GM21619 (cell line): Measurements from ENCODE around the gene AP5Z1.
"Not testable (repeated sequence)": the region's sequence is repeated elsewhere in the genome, so short reads cannot be mapped to it uniquely, and the experiment has no call there.

ENCODE experiments used
- ATAC-seq: cut with Tn5 transposase; IDR thresholded peaks from one replicate; pipeline ENCODE4 v1.9.1; 2021; ENCODE audit not compliant: unreplicated experiment

The AP5Z1 gene

DNA sequence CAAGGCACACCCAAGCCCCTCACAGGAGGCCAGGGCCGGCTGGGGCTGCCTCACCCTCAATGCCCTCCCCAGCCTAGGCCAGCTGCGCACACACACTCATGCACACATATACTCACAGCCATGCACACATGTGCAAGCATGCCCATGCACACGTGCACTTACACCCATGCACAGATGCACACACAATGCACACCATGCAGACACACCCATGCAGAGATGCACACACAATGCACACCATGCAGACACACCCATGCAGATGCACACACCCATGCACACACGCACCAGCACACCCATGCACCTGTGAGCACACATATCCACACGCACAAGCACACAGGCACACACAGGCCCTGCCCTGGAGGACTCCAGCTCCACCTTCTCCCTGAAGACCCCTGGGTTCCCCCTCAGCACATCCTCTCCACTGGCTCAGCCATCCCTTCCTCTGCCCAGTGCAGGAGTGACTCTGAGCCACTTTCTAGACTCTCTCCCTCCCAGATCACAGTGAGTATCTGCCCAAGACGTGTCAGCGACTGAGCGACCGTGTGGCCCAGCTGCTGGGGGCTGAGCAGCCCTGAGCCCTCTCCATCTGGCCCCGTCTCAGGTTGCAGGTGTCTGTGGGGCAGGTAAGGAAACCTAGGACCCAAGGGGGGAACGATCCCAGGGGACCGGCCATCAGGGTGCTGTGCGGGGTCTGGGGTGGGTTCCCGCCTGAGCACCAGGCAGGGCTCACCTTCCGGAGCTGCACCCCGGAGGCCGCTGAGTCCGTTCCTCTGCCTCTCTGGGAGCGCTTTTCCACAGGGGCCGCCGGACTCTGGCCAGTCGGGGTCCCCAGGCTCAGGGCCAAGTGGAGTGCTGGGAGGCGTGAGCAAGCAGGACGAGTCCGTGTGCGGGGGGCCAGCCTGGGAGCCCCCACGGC, 25.8 kb downstream of the AP5Z1 start:
- no peak for ATAC-seq

DNA sequence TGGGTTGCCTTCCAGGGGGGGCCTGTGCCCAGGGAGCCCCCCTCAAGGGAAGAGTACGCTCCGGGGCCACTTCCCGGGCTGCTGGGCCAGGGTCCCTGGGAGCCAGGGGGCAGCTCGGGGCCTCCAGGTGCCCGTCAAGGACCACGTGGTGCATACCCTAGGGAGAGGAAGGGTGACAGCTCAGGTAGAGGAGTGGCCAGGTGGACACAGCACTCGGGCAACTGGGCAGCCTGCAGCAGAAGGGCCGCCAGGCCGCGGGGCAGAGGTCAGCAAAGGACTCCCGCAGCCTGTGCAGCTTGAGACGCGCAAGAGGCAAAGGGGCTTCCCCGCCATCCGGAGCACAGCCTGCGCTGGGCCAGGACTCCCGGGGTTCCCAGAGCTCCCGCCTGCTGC, 26.4 kb downstream of the AP5Z1 start:
- ATAC-seq = no peak

DNA sequence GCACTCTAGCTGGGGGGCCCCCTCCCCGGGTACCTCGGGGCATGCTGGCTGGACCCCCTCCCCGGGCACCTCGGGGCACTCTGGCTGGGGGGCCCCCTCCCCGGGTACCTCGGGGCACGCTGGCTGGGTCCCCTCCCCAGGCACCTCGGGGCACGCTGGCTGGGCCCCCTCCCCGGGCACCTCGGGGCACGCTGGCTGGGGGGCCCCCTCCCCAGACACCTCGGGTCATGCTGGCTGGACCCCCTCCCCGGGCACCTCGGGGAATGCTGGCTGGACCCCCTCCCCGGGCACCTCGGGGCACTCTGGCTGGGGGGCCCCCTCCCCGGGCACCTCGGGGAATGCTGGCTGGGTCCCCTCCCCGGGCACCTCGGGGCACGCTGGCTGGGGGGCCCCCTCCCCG, 27.2 kb downstream of the AP5Z1 start:
- not testable (repeated sequence) for ATAC-seq

DNA sequence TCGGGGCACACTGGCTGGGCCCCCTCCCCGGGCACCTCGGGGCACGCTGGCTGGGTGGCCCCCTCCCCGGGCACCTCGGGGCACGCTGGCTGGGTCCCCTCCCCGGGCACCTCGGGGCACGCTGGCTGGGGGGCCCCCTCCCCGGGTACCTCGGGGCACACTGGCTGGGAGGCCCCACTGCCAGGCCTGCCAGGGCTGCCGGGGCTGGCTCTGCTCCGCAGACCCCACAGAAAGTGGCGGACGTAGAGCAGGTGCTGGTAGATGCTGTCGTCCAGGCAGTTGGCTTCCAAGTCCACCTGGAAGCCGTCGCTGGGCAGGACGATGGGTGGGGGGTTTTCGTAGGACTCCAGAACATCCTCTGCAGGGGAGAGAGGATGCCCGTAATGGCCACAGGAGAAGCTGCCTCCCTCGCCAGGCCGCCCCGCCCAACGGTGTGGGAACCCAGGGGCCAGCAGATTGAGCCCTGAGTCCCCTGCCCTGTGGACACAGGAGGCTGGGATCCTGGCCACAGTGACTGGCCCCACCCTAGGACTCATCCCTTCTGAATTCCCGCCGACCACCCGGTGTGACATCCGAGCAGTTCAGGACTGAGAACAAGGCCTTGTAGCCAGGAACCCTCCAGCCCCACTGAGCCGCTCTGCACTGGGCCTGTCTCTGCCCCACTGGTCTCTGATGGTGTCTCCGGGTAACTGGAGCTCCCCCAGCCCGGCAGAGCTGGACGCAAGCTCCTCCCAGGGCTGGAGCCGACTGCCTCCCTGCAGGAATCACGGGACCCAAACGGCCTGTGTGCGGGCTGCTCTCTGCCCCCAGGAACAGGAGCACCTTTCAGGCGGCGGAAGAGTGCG, 28.2 kb downstream of the AP5Z1 start:
- no peak for ATAC-seq

DNA sequence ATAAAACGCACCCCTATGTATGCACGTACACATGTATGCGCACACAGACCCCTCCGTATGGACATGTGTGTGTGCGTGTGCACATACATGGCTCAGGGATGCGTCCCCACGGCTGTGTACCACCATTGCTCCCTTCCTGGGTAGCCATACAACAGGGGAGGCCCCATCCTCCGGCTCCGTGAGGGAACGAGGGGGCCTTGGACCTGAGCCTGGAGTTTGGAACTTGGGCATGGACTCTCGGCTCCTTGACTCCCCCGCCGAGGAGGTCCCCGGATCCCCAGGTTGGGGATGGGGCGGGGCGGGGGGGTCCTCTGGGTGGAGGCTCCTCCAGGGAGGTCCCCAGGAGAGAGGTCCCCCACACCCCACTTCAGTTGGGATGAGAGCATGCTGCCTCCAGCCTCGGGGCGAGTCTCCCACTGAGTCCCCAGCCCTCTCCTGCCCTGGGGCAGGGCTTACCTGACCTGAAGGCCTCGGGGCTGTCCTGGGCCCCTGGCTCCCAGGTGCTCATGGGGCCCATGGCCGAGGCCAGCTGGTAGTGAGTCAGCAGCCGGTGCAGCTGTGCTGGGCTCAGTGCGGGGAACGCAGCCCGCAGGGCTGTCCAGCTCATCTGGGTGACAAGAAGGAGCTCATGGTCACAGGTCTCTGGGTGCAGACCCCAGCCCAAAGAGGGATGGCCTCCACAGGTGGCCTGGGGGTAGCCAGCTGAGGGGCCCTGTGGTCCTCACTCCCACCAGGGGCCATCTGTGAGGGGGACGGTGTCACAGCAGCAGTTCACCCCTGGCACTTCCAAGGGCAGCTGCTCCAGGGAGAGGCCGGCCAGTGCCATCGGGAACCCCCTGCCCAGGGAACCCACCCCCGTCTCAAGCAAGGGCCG, 29.9 kb downstream of the AP5Z1 start:
- no peak for ATAC-seq

DNA sequence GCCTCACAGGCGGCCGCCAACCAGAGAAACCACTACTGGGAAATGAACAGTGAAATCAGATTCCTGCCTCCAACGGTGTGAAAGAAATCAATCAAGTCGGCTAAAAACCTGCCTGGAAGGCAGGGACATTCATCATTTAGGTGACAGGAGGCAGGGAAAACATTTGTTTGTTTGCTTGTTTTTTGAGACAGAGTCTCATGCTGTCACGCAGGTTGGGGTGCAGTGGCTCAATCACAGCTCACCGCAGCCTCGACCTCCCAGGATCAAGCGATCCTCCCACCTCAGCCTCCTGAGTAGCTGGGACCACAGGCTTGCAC, 30.5 kb downstream of the AP5Z1 start:
- ATAC-seq = no peak

DNA sequence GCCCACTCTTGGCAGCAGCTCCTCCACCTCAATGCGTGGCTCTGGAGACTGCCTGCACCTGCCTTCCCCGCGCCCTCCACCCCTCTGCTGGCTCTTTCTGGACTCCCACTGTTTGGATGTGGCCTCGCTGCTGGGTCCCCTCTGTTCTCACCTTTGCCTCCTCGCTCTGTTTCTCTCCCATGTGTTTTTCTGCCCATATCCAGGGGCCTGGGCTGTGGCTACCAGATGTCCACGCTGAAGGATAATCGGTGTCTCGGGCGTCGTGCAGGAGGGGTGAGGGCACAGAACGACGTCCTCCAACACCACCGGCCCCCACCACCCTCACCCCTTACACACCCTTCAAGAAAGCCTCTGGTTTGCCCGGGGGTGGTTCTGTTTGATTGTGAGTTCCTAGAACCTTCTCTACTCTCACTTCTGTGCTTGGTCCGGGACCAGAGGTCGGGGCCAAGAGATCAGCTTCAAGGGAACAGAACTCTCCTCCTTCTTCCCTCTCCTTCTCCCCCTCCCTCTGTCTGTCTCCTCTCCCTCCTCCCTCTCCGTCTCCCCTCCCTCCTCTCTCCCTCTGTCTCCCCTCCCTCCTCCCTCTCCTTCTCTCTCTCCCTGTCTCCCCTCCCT, 31.7 kb downstream of the AP5Z1 start:
- ATAC-seq = no peak

DNA sequence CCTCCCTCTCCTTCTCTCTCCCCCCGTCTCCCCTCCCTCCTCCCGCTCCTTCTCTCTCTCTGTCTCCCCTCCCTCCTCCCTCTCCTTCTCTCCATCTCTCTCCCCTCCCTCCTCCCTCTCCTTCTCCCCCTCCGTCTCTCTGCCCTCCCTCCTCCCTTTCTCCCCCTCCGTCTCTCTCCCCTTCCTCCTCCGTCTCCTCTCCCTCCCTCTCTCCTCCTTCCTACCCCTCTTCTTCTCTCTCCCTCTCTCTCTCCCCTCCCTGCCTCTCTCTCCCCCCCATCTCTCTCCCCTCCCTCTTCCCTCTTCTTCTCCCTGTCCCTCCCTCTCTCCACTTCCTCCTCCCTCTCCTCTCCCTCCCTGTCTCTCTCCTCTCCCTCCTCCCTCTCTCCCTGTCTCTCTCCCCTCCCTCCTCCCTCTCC, 32.2 kb downstream of the AP5Z1 start:
- ATAC-seq = no peak

DNA sequence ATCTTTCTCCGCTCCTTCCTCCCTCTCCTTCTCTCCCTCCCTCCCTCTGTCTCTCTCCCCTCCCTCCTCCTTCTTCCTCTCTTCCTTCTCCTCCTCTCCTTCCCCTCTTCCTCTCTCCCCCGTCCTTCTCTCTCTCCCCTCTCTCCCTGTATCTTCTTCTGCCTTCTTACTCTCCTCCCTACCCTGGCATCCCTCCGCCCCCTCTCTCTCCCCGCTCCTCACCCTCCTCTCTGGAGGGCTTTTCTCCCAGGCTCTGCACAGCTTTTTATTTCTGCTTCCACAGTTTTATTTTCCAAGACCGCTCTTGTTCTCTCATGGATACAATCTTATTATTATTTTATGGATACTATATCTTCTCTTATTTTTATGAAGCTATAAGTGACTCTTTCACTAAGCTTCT, 32.6 kb downstream of the AP5Z1 start:
- ATAC-seq = no peak

DNA sequence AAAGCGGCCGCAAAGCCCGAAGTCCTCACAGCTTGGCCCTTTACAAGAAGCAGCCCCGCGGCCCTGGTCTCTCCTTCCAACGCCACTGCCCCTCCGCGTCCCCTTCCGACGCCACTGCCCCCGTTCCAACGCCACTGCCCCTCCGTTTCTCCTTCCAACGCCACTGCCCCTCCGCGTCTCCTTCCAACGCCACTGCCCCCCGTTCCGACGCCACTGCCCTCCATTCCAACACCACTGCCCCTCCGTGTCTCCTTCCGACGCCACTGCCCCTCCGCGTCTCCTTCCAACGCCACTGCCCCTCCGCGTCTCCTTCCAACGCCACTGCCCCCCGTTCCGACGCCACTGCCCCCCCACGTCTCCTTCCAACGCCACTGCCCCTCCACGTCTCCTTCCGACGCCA, 33.1 kb downstream of the AP5Z1 start:
- ATAC-seq = no peak

DNA sequence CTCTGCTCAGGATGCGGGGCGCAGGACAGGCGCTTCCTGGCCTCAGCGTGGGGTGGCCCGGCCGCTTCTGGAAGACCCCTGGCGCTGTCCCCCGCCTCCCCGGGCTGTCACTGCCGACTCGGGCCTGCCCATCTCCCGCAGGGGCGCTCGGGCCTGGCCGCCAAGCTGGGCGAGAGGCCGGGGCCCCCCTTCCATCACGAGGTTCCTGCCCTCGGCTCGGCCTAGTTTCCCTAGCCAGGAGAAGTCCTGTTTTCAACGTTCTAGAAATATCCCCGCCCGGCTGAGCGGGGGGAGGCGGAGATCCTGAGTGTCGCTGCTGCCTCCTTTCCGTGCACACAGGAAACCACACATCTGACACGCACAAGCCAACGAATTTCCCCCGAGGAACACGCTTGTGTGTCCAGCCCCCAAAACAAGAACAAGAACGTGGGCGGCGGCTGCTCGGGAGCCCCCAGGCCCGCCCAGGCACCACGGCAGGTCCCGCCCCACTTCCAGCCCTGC, 33.7 kb downstream of the AP5Z1 start:
- ATAC-seq = no peak

DNA sequence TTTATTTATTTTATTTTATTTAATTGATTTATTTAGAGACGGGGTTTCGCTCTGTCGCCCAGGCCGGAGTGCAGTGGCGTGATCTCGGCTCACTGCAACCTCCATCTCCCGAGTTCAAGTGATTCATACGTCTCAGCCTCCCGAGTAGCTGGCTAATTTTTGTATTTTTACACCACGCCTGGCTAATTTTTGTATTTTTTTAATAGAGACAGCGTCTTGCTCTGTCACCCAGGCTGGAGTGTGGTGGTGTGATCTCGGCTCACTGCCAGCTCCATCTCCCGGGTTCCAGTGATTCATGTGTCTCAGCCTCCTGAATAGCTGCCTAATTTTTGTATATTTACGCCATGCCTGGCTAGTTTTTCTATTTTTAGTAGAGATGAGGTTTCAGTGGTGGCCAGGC, 34.2 kb downstream of the AP5Z1 start:
- no peak for ATAC-seq

DNA sequence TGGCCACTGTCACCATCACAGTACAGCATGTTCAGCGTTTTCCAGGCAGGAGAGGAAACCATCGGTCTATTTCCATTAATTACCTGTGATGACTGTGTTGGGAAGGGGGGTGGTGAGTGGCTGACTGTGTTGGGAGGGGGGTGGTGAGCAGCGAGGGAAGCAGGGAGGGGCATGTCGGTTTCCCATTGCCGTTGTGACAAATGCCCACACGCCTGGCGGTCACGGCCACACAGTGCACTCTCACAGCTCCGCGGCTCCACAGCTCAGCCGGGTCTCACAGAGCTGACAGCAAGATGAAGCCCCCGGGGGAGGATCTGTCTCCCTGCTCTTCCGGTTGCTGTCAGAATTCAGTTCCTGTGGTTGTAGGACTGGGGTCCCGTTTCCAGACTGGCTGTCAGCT, 39.0 kb downstream of the AP5Z1 start:
- no peak for ATAC-seq

DNA sequence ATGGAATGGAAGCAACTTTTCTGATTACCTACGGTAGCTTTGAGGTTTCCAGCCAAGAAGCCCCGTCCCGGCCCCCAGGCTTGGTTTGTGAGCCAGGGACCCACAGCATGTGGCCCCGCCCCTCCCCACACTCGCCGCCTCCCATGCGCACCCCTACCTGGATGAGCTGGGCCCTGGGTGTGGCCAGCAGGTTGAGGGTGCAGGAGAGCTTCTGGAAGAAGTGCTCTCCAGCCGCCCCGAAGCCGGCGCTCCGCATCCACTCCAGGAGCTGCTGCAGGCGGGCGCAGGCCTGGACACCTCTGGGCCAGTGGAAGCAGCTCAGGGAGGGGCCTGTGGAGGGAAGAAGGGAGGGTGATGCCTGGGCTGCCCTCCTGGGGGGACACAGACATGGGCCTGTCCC, 39.7 kb downstream of the AP5Z1 start:
- no peak for ATAC-seq

DNA sequence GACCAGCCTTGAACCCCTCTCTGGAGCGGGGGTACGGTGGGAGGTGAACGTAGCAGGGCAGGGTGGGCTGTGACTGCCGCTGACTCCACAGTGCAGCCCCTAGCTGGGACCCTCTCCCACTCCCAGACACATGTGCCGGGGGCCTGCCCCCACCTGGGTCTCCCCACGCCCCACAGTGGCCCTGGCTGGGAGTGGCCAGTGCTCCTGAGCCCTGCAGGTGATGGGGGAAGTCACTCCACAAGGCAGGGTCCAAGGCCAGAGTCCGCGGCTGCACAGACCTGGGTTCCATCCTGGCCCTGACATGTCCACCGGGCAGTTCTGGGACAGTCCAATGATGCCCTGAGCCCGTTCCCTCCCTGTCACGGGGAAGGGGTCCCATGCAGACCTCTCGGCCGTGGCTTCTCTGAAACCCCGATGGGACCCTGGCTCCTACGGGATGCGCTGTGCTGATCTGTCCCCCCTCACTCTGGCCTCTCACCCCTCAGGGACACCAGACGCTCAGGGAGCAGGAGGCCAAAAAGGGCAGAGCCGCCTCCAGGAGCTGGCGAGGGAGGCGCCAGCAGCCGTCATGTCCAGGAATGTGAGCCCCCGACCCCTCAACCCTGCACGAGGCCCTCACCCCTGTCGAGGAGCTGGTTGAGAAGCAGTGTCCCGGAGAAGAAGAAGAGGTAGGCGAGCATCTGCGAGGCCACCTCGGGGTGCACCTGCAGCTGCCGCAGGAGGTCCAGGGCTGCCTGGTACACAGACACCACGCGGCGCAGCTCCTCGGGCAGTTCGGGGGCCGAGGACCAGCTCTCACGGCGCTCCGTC, 40.4 kb downstream of the AP5Z1 start:
- ATAC-seq = no peak

DNA sequence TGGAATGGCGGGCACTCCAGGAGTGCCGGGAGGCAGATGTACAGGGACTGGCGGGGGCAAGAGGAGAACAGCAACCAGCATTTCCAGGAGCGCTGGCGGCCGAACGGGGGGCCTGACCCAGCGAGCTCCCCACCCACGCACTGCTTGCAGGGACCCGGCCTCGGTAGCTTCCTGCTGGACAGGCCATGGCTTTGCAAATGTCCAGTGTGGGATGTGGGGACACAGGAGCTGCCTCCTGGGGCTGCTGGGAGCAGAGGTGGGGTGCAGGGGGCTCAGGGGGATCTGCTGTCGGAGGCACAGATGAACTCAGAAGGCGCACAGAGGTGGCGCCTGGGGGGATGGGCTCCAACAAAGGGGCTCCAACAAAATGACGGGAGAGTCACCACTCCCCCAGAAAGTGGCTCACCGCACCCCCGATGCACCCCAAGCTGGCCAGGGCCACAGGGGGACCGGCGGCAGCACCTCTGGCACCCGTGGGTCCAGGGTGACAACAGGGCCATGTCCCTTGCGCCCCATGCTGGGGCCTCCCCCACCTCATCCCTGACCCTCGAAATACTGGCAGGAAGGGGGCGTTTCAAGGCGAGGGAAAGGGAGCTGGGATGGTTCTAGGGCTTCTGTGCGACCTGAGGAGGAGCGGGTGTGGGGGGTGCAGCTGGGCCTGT, 41.1 kb downstream of the AP5Z1 start:
- no peak for ATAC-seq

DNA sequence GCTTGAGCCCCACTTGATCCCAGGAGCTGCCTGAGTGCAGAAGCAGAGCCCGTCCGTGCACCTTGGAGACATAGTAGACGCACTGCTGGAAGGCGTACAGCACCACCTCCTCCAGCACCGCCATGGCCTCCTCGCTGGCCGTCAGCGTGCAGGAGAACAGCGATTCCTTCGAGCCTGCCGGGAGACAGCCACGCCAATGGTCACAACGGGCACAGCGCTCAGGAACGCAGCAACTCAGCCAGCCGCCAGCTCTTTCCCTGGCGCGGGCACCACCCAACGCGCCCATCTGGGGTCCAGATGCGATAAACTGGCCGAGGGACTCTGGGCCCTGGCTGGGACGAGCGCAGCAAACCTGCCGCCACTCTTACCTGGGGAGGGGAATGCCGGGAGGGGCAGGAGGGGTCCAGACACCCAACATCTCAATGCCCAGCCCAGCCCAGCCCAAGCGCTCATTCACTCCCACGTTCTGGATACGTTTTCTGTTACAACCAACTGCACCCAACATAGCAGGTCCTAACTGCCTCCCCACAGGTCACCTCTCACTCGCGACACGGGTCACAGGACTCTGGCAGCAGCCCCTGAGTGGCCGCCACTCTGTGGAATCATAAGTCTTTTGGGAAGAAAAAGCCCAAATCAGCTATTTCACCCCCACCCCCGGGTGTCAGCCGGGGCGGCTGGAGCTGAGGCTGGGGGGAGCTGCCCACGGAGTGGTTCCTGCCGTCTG, 41.9 kb downstream of the AP5Z1 start:
- ATAC-seq = no peak

DNA sequence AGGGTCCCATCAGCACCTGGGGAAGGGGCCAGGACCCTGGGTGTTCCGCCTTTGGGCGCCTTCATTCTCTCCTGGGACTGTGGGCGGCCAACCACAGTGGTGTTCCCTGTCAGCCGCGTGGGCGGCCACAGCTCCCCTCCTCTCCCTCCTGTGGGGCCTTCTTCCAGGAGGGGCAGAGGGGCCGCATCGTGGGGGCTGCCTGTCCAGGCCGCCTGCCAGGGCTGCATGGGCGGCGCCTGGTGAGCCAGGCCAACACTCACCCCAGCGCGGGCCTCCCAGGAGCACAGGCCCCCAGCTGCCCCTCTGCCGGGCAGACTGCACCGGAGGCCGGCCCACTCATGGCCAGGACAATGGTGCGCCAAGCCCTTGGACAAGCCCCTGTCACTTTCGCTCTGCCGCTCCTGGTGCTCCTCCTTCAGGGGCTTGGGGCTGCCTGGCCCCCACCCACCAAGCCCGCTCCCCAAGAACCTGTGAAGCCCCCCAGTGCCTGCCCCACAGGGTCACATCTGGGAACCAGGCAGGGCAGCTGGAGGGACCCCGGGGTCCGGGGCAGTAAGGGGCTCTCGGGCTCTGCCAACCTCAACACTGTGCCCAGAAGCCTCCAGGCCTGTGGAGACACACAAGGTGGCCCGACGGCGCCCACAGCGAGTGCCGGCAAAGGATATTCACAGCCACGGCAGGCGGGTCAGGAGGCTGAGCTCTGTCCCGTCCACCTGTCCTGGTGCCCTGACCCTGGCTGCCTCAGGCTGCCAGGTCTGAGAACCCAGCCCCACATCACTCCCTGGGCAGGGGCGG, 42.8 kb downstream of the AP5Z1 start:
- ATAC-seq = no peak
